VCaP (cell line): ENCODE measurements around the gene TTC33.

Experiments
- H3K27ac ChIP-seq: fragments of 450-650 bp; 2 replicates; pipeline ENCODE4 v1.5.1; 2017
- CTCF ChIP-seq: fragments of 450-650 bp; conservative IDR thresholded peaks from 2 replicates; pipeline ENCODE4 v1.5.1; 2017; ENCODE audit warnings: mild to moderate bottlenecking, moderate library complexity

The TTC33 gene

GRCh38 chr5:40478766-40479165, 277.0 kb downstream of the TTC33 start:
- H3K27ac ChIP-seq, result no peak overlapping the region
- no peak for TF ChIP-seq CTCF

DNA sequence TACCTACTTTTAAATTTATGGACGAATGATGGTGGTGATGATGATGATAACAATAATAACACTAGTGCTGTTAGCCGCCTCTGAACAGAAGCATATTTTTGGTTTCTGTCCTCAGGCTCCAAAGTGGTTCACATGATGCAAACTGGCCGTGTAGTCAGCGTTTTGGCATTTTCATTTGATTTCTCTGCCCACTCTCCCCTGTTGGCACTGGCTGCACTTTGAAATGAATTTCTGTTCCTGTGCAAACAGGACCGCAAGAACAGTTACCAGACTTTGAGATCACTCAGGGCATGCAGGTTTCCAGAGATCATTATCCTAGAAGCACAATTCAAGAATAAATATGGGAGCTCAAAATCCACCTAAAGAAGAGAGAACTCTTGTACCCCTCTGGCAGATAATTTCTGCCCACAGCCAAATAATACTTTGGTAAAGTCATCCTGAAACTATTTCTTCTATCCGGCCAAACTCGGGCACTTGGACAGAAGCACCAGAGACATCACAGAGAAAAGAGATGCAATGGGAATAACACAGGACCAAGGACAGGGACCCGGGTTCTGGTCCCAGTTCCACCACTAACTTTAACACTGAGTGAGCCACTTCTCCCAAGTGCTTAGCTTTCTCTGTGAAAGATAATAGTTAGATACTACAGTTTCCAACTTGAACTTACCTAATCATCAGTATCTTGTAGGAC, 277.8 kb downstream of the TTC33 start:
- no peak for TF ChIP-seq CTCF
- H3K27ac ChIP-seq, result no peak overlapping the region

- no peak overlapping the region for H3K27ac ChIP-seq
- no peak for TF ChIP-seq CTCF
Observed at GRCh38 chr5:40475561-40475960, 280.2 kb downstream of the TTC33 start.

DNA sequence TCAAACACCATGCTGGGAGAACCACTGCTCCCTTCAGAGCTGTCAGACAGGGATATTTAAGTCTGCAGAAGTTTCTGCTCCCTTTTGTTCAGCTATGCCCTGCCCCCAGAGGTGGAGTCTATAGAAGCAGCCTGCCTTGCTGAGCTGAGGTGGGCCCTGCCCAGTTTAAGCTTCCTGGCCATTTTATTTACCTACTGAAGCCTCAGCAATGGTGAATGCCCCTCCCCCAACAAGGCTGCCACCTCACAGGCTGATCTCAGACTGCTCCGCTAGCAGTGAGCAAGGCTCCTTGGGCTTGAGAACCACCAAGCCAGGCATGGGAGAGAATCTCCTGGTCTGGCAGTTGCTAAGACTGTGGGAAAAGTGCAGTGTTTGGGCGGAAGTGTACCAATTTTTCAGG, 281.5 kb downstream of the TTC33 start:
- H3K27ac ChIP-seq, result no peak overlapping the region
- TF ChIP-seq CTCF, result no peak

DNA sequence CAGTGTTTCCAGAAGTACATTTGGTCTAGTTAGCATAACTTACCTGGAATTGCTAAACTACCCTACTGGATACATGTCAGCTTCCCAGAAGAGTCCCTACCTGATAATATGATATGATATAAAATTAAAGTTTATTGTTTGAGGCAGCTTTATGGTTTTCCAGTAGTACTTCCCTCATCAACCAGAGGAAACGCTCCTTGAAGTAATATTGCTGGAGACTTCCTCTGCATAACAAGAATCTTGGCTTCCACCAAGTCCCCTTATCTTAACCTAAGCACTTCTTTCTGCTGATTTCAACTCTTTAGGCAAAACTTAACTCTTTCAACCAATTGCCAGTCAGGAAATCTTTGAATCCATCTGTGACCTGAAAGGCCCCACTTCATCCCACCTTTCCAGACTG, 290.3 kb downstream of the TTC33 start:
- TF ChIP-seq CTCF, result no peak
- H3K27ac ChIP-seq, result no peak overlapping the region

- H3K27ac ChIP-seq, result no peak overlapping the region
Observed at GRCh38 chr5:40464511-40464910, 291.2 kb downstream of the TTC33 start.

More at GRCh38 chr5:40464511-40464910, 291.2 kb downstream of the TTC33 start:
- no peak for TF ChIP-seq CTCF
